ENCODE results near the gene ZSCAN22. TPM values are rescaled to one million over a fixed set of nuclear protein-coding genes. Genes with fewer than 3 reads are reported as not detected.

The ZSCAN22 gene
- total RNA-seq (2021), result 3.2 TPM in 3 replicates
- percentile 56 among the genes with signal in this experiment for Bru-seq, nascent RNA
- long read RNA-seq, experiment 1, full-length matches to known transcripts, result 6 of 13 reads
- long read RNA-seq, experiment 1, partial matches to known transcripts, result 1 of 13 reads
- long read RNA-seq, experiment 1, other reads (novel, unspliced or antisense), result 6 of 13 reads
- long read RNA-seq, experiment 2, full-length matches to known transcripts, result 1 of 2 reads
- long read RNA-seq, experiment 2, partial matches to known transcripts, result 0 of 2 reads
- long read RNA-seq, experiment 2, other reads (novel, unspliced or antisense), result 1 of 2 reads
- long read RNA-seq, experiment 3, partial matches to known transcripts, result 1 of 1 reads
- long read RNA-seq, experiment 3, other reads (novel, unspliced or antisense), result 0 of 1 reads

- CTCF ChIA-PET, result interaction anchor here (0.9 to 2.3 kb wide), 8 partner anchors 12 to 192 kb away, joined by 3 to 12 read pairs (median 4); partner anchors contain the start of genes ZBTB45, ZNF497 and ZNF544
- TF ChIP-seq E2F5 (CRISPR knock-in tag; IDR thresholded peaks at IDR 0.05), result 0 out of 2 replicates have a peak, but pooled peaks have one; percentile 46
- no peak for TF ChIP-seq ZNF425 (CRISPR knock-in tag; conservative IDR thresholded peaks at IDR 0.05)
- TF ChIP-seq ZNF512 (CRISPR knock-in tag; IDR thresholded peaks at IDR 0.05; ENCODE audit: borderline replicate concordance), result 0 out of 2 replicates have a peak, but pooled peaks have one; percentile 36
- TF ChIP-seq ZSCAN18 (CRISPR knock-in tag; IDR thresholded peaks at IDR 0.05), result no peak
- no peak for TF ChIP-seq ZMAT4 (CRISPR knock-in tag; IDR thresholded peaks at IDR 0.05)
- peak; percentile 94 for TF ChIP-seq GABPB1 (CRISPR knock-in tag; IDR thresholded peaks at IDR 0.05)
- TF ChIP-seq MYBL2 (CRISPR knock-in tag; IDR thresholded peaks at IDR 0.05), result peak; percentile 92
- TF ChIP-seq USF2 (CRISPR knock-in tag; IDR thresholded peaks at IDR 0.05), result peak; percentile 54; the same call in 1 of the 2 replicates
- TF ChIP-seq ZNF281 (CRISPR knock-in tag; IDR thresholded peaks at IDR 0.05), result no peak
- peak; percentile 53; the same call in 1 of the 2 replicates for TF ChIP-seq KAT7 (CRISPR knock-in tag; IDR thresholded peaks at IDR 0.05; ENCODE audit: borderline replicate concordance)
- TF ChIP-seq FOXP1 (CRISPR knock-in tag; IDR thresholded peaks at IDR 0.05; ENCODE audit: borderline replicate concordance), result peak; percentile 93; the same call in 1 of the 2 replicates
- TF ChIP-seq MXD4 (CRISPR knock-in tag; IDR thresholded peaks at IDR 0.05; ENCODE audit: borderline replicate concordance), result no peak
- peak; percentile 65; the same call in 1 of the 2 replicates for TF ChIP-seq ZNF232 (CRISPR knock-in tag; IDR thresholded peaks at IDR 0.05)
- 0 out of 2 replicates have a peak, but pooled peaks have one; percentile 56 for TF ChIP-seq RELA (CRISPR knock-in tag; IDR thresholded peaks at IDR 0.05; ENCODE audit: borderline replicate concordance)
- TF ChIP-seq IRF2 (CRISPR knock-in tag; IDR thresholded peaks at IDR 0.05; ENCODE audit: borderline replicate concordance, low read depth), result no peak
- no peak; the same call in none of the 2 replicates for TF ChIP-seq TEAD1 (CRISPR knock-in tag; IDR thresholded peaks at IDR 0.05)
- TF ChIP-seq ERG (CRISPR knock-in tag; IDR thresholded peaks at IDR 0.05), result no peak
- no peak; the same call in 1 of the 2 replicates for TF ChIP-seq ATF1 (CRISPR knock-in tag; IDR thresholded peaks at IDR 0.05)
- peak; percentile 81 for TF ChIP-seq HMGXB4 (CRISPR knock-in tag; IDR thresholded peaks at IDR 0.05)
Measured at GRCh38 chr19:58326914-58327726, at the start of gene ZSCAN22. ZSCAN22 (plus strand) TSS chr19:58326994; CDS start chr19:58334803, 7,809 bp downstream.

More at GRCh38 chr19:58326914-58327726, at the start of gene ZSCAN22:
- ATAC-seq, result peak; percentile 95
- Mint-ChIP-seq H3K4me1 (peaks cover 4% of the 10 kb centered on the region; the same call in 1 of the 2 replicates), H3K27me3 (ENCODE audit: low read depth) (no peaks in the 10 kb centered on the region), H3K4me3 (no peak within 1 kb of the TSS), H3K27ac (no peak within 1 kb of the TSS), H3K36me3 (no peaks in the 10 kb centered on the region), H3K9me3 (no peaks in the 10 kb centered on the region)
- DNase-seq (ENCODE audit: low spot score), result peak; percentile 97
- POLR2A ChIA-PET, result interaction anchor here (0.6 to 1.5 kb wide), 6 partner anchors 10 to 144 kb away, joined by 3 to 9 read pairs (median 4); partner anchors contain the start of genes ZNF274, ZNF497 and ZNF584
